Endothelial cell of umbilical vein (primary cell): ENCODE measurements around the gene C22orf39. TPM values are rescaled to one million over a fixed set of nuclear protein-coding genes. Genes with fewer than 3 reads are reported as not detected.

Source experiments
- BruUV-seq: library from RNA; stranded (reverse); fragments of 400-500 nt; replicated peaks from 2 replicates; lab custom pipeline; 2021; lab: Mats Ljungman, UMichigan
- CTCF ChIA-PET: fragments of 300-600, 350-600 bp; sonication (Branson Sonifier 250); formaldehyde crosslinking; loops from one replicate; lab custom pipeline; 2021; ENCODE audit warnings: antibody characterized with exemption, inconsistent platforms; lab: Charles Lee
- POLR2A ChIA-PET: fragments of 300-600, 350-600 bp; sonication (Branson Sonifier 250); formaldehyde crosslinking; loops from one replicate; lab custom pipeline; 2021; ENCODE audit warnings: antibody characterized with exemption, inconsistent platforms; lab: Charles Lee
- DNase-seq: peaks from one replicate; pipeline ENCODE4 v3.0.0-alpha.2; 2011; ENCODE audit warnings: low read depth, low spot score
- FAIRE-seq: peaks from 2 replicates; lab custom pipeline; 2011; peaks lifted over from hg19 to GRCh38; lab: Jason Lieb, UNC
- H2AFZ ChIP-seq: 2 replicates; pipeline ENCODE4 v1.6.0; 2012; ENCODE audit warnings: low read depth, low read length, control low read depth, inconsistent platforms
- H3K27ac ChIP-seq: 2 replicates; pipeline ENCODE4 v1.5.1; 2011; ENCODE audit warnings: low read depth, mild to moderate bottlenecking, control low read depth, low read length, moderate library complexity; ENCODE audit not compliant: insufficient read depth
- H3K27me3 ChIP-seq, 2 experiments: 2 replicates each; pipeline versions ENCODE4 v1.6.0 to v1.6.1; 2011; ENCODE audit warnings: low read length in 2 of 2, mixed read lengths in 1 of 2; ENCODE audit not compliant: control insufficient read depth in 2 of 2, insufficient read depth in 2 of 2
- H3K36me3 ChIP-seq, 2 experiments: 2 replicates in 1 of 2; 3 replicates in 1 of 2; pipeline ENCODE4 v1.5.1; 2011; ENCODE audit warnings: low read length in 2 of 2, mild to moderate bottlenecking in 1 of 2, moderate library complexity in 1 of 2; ENCODE audit not compliant: control insufficient read depth in 2 of 2, insufficient read depth in 2 of 2; ENCODE audit errors: extremely low read depth in 1 of 2
- H3K4me1 ChIP-seq: 3 replicates; pipeline ENCODE4 v1.5.1; 2011; ENCODE audit warnings: mild to moderate bottlenecking, low read length; ENCODE audit not compliant: control insufficient read depth, insufficient read depth; ENCODE audit errors: extremely low read depth
- H3K4me2 ChIP-seq: 2 replicates; pipeline ENCODE4 v1.6.1; 2011; ENCODE audit warnings: low read length, control low read depth, mixed read lengths; ENCODE audit not compliant: insufficient read depth
- H3K4me3 ChIP-seq, 3 experiments: fragments of 200-600 bp in 1 of 3; sonication (generic), shearing (Covaris generic) in 1 of 3; replicated peaks in 1 of 3; 2 replicates each; pipeline ENCODE4 v1.5.1; 2011 to 2016; ENCODE audit warnings: control low read depth in 3 of 3, low read length in 3 of 3, mild to moderate bottlenecking in 2 of 3, inconsistent platforms in 1 of 3, low read depth in 1 of 3, moderate library complexity in 1 of 3; ENCODE audit not compliant: insufficient read depth in 1 of 3
- H3K79me2 ChIP-seq: 2 replicates; pipeline ENCODE4 v1.6.0; 2012; ENCODE audit warnings: low read length, inconsistent platforms; ENCODE audit not compliant: control insufficient read depth, insufficient read depth
- H3K9ac ChIP-seq: replicated peaks from 2 replicates; pipeline ENCODE3; 2011; ENCODE audit warnings: low read length, control low read depth; ENCODE audit not compliant: insufficient read depth; ENCODE audit errors: extremely low read depth
- H3K9me1 ChIP-seq: replicated peaks from 3 replicates; pipeline ENCODE4 v1.6.0; 2011; ENCODE audit warnings: mild to moderate bottlenecking, low read length; ENCODE audit not compliant: control insufficient read depth, insufficient read depth; ENCODE audit errors: extremely low read depth
- H3K9me3 ChIP-seq: replicated peaks from 2 replicates; pipeline ENCODE4 v1.5.1; 2012; ENCODE audit warnings: low read length, inconsistent platforms; ENCODE audit not compliant: control insufficient read depth, insufficient read depth
- H4K20me1 ChIP-seq: replicated peaks from 2 replicates; pipeline ENCODE3; 2011; ENCODE audit warnings: mild to moderate bottlenecking, low read length; ENCODE audit not compliant: control insufficient read depth, insufficient read depth; ENCODE audit errors: extremely low read depth
- EZH2 ChIP-seq: IDR thresholded peaks from 2 replicates; pipeline ENCODE4 v1.6.1; 2012; ENCODE audit warnings: borderline replicate concordance, low read depth, mild to moderate bottlenecking, moderate library complexity, low read length, inconsistent platforms; ENCODE audit not compliant: severe bottlenecking
- FOS ChIP-seq: IDR thresholded peaks from 2 replicates; pipeline ENCODE4 v1.6.1; 2011; ENCODE audit warnings: mild to moderate bottlenecking, low read length, moderate library complexity, borderline replicate concordance; ENCODE audit not compliant: insufficient read depth
- GATA2 ChIP-seq: IDR thresholded peaks from 2 replicates; pipeline ENCODE4 v1.7.0; 2011; ENCODE audit warnings: low read depth, mild to moderate bottlenecking, moderate library complexity, mixed read lengths, low read length; ENCODE audit not compliant: insufficient read length, insufficient read depth
- JUN ChIP-seq: IDR thresholded peaks from 2 replicates; pipeline ENCODE4 v1.6.1; 2011; ENCODE audit warnings: borderline replicate concordance, low read depth; ENCODE audit not compliant: insufficient read length, insufficient read depth
- MYC ChIP-seq: IDR thresholded peaks from one replicate; pipeline ENCODE4 v1.6.1; 2011; ENCODE audit warnings: mild to moderate bottlenecking, low read depth, low read length
- POLR2A ChIP-seq: IDR thresholded peaks from 2 replicates; pipeline ENCODE4 v1.6.1; 2012; ENCODE audit warnings: low read depth, mild to moderate bottlenecking, control low read depth, low read length
- POLR2AphosphoS5 ChIP-seq: IDR thresholded peaks from 2 replicates; pipeline ENCODE4 v1.6.1; 2012; ENCODE audit warnings: low read depth, mild to moderate bottlenecking, control low read depth, low read length, moderate library complexity; ENCODE audit not compliant: insufficient read depth
- dilution Hi-C: fragments of 300-500 bp; cut with MboI; formaldehyde crosslinking; loops from one replicate; pipeline ENCODE4 v1.15.0; 2019; ENCODE audit warnings: low sequenced_read_pairs; ENCODE audit not compliant: extremely low pct_ligation_motif_present
- intact Hi-C: fragments of 100-400 bp; cut with micrococcal nuclease; formaldehyde crosslinking; loops from one replicate; pipeline ENCODE4 v1.10.0; 2022
- polyA plus RNA-seq, 4 experiments: library from polyadenylated mRNA; depleted of rRNA in 3 of 4; stranded (reverse) in 3 of 4; unstranded in 1 of 4; fragments of >200 nt; gene quantifications; 2 replicates each; pipeline versions ENCODE4 v1.2.1 to v1.2.3, GENCODE V29; 2011 to 2012; ENCODE audit warnings: missing spikeins in 1 of 4
- total RNA-seq: library from RNA; stranded (reverse); gene quantifications from 2 replicates; pipeline ENCODE4 v1.2.3, GENCODE V29; 2021
- TF ChIP-seq, protein P1 (sequence below): IDR thresholded peaks from 2 replicates; pipeline ENCODE4 v1.6.1; 2011; ENCODE audit not compliant: insufficient read depth, insufficient read length
- TF ChIP-seq, protein P2 (sequence below), 2 donors: IDR thresholded peaks; 1 replicate in 1 of 2; 2 replicates in 1 of 2; pipeline ENCODE4 v1.5.1; 2011; ENCODE audit warnings: low read length in 2 of 2, mild to moderate bottlenecking in 2 of 2, moderate library complexity in 2 of 2, control low read depth in 1 of 2, inconsistent platforms in 1 of 2, low read depth in 1 of 2; ENCODE audit not compliant: insufficient read depth in 1 of 2; ENCODE audit errors: extremely low read depth in 1 of 2

C22orf39 gene
- total and polyA plus RNA-seq, 2 donors (not counting 3 experiments of a cell fraction or from before 2014, with no cell fraction given): 26.1 to 28.0 TPM

DNA sequence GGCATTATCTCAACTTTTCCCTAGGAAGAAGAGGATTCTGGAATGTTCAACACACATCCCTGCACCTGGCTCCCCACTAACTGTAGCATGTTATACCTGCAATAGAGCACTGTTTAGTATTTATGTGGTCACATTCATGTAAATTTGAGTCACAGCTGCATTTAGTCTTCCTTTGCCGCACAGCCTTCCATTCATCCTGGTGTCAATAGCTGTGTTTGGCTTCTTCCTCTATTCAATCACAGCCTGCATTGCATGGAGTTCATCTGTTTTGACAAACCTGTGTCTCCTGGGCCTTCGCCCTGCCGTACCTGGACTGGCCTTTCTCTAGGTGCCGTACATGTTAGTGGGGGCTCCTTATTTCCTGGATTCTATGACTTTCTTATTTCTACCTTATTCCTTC, 4.1 kb upstream of the C22orf39 start:
- DNase-seq (no peak), FAIRE-seq (no peak)
- Histone ChIP-seq H3K4me1 (peaks cover 19% of the 10 kb centered on the region), H3K9ac (no peak overlapping the region), H3K9me3 (no peaks in the 10 kb centered on the region), H3K79me2 (peaks cover 9% of the 10 kb centered on the region), H3K4me2 (no peak overlapping the region), H4K20me1 (no peaks in the 10 kb centered on the region), H3K9me1 (no peaks in the 10 kb centered on the region), H3K27me3 (no peaks in the 10 kb centered on the region), H3K36me3 (peaks cover 16 to 51% of the 10 kb centered on the region in 2 experiments), H3K4me3 (no peak overlapping the region), H2AFZ (no peak overlapping the region), H3K27ac (no peak overlapping the region)
- ChIA-PET CTCF (interaction anchor here (1.1 to 1.6 kb wide), 2 partner anchors 13 to 178 kb away, joined by 3 to 9 read pairs; no protein-coding TSS in a partner anchor), POLR2A (no interaction called here)
- dilution Hi-C loops (no loop called here), intact Hi-C loops (no loop called here)
- no TSS peak for BruUV-seq
- TF ChIP-seq MYC (no peak), POLR2A (no peak), JUN (no peak), EZH2 (no peak), POLR2AphosphoS5 (no peak), GATA2 (no peak), FOS (no peak)
- TF ChIP-seq, protein P1, sequence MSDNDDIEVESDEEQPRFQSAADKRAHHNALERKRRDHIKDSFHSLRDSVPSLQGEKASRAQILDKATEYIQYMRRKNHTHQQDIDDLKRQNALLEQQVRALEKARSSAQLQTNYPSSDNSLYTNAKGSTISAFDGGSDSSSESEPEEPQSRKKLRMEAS: no peak
- TF ChIP-seq, protein P2, sequence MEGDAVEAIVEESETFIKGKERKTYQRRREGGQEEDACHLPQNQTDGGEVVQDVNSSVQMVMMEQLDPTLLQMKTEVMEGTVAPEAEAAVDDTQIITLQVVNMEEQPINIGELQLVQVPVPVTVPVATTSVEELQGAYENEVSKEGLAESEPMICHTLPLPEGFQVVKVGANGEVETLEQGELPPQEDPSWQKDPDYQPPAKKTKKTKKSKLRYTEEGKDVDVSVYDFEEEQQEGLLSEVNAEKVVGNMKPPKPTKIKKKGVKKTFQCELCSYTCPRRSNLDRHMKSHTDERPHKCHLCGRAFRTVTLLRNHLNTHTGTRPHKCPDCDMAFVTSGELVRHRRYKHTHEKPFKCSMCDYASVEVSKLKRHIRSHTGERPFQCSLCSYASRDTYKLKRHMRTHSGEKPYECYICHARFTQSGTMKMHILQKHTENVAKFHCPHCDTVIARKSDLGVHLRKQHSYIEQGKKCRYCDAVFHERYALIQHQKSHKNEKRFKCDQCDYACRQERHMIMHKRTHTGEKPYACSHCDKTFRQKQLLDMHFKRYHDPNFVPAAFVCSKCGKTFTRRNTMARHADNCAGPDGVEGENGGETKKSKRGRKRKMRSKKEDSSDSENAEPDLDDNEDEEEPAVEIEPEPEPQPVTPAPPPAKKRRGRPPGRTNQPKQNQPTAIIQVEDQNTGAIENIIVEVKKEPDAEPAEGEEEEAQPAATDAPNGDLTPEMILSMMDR (IDR thresholded peaks at IDR 0.05; ENCODE audit: extremely low read depth in 1 of 2, insufficient read depth in 1 of 2, low read depth in 1 of 2, low read length in 2 of 2): no peak
